B cell (primary cell): Measurements from ENCODE around the gene SLC29A4.

ENCODE experiments used
- CTCF ChIP-seq: fragments of 200-600 bp; IDR thresholded peaks from one replicate; pipeline ENCODE4 v1.8.0; 2022; ENCODE audit warnings: antibody characterized with exemption, mild to moderate bottlenecking
- EZH2 ChIP-seq: IDR thresholded peaks from 2 replicates; pipeline ENCODE4 v1.6.1; 2012; ENCODE audit warnings: borderline replicate concordance, low read depth, mild to moderate bottlenecking, moderate library complexity, low read length; ENCODE audit not compliant: insufficient read depth, poor library complexity, severe bottlenecking

- no peak for TF ChIP-seq CTCF
- no peak for TF ChIP-seq EZH2
These were observed 67.4 kb downstream of the SLC29A4 start for GRCh38 chr7:5350174-5350463.
